ENCODE measurements around the gene CDKL4.
"Not testable (repeated sequence)": the region's sequence is repeated elsewhere in the genome, so short reads cannot be mapped to it uniquely, and the experiment has no call there.

CDKL4 gene

GRCh38 chr2:39243469-39244123 is at the start of gene CDKL4:
Gene CDKL4 (minus strand): TSS chr2:39243970.
- DNase-seq, result no peak

GRCh38 chr2:39290433-39290832 is 46.7 kb upstream of the CDKL4 start:
- no peak for DNase-seq

GRCh38 chr2:39289609-39290008 is 45.8 kb upstream of the CDKL4 start:
- no peak for DNase-seq

GRCh38 chr2:39283561-39283960 is 39.8 kb upstream of the CDKL4 start:
- no peak for DNase-seq

GRCh38 chr2:39281391-39281790 is 37.6 kb upstream of the CDKL4 start:
- DNase-seq, result no peak

- no peak for DNase-seq
Measured at GRCh38 chr2:39275016-39275415, 31.2 kb upstream of the CDKL4 start.

GRCh38 chr2:39269941-39270340 is 26.2 kb upstream of the CDKL4 start:
- no peak for DNase-seq

GRCh38 chr2:39266916-39267434 is 23.2 kb upstream of the CDKL4 start:
- no peak for DNase-seq

GRCh38 chr2:39266139-39266805 is 22.5 kb upstream of the CDKL4 start:
- no peak for DNase-seq

- DNase-seq, result no peak
Measured at GRCh38 chr2:39265315-39265714, 21.5 kb upstream of the CDKL4 start.

GRCh38 chr2:39264733-39265132 is 21.0 kb upstream of the CDKL4 start:
- DNase-seq, result no peak

- no peak for DNase-seq
Measured at GRCh38 chr2:39260087-39260486, 16.3 kb upstream of the CDKL4 start.

- no peak for DNase-seq
Measured at GRCh38 chr2:39256040-39256439, 12.3 kb upstream of the CDKL4 start.

GRCh38 chr2:39252888-39253518 is 9.2 kb upstream of the CDKL4 start:
- DNase-seq, result no peak

- no peak for DNase-seq
Measured at GRCh38 chr2:39247512-39248043, 3.8 kb upstream of the CDKL4 start.

GRCh38 chr2:39246382-39246980 is 2.7 kb upstream of the CDKL4 start:
- DNase-seq, result no peak

- not testable (repeated sequence) for DNase-seq
Measured at GRCh38 chr2:39244963-39245625, 1.3 kb upstream of the CDKL4 start.

- not testable (repeated sequence) for DNase-seq
Measured at GRCh38 chr2:39244241-39244862, 582 bp upstream of the CDKL4 start.

GRCh38 chr2:39241588-39241987 is 2.2 kb downstream of the CDKL4 start:
- no peak for DNase-seq

GRCh38 chr2:39240758-39241157 is 3.0 kb downstream of the CDKL4 start:
- no peak for DNase-seq

GRCh38 chr2:39234754-39235153 is 9.0 kb downstream of the CDKL4 start:
- DNase-seq, result no peak

- no peak for DNase-seq
Measured at GRCh38 chr2:39232141-39232540, 11.6 kb downstream of the CDKL4 start.
